GM08714 (cell line): ENCODE data around the gene SMIM29.
"Not testable (repeated sequence)": the region's sequence is repeated elsewhere in the genome, so short reads cannot be mapped to it uniquely, and the experiment has no call there.

Experiments used
- H3K4me3 ChIP-seq: fragments of 200-500 bp; sonication (Bioruptor generic); 2 replicates; pipeline ENCODE4 v1.5.1; 2014; ENCODE audit warnings: mild to moderate bottlenecking, low read length, inconsistent platforms
- ZNF274 ChIP-seq: IDR thresholded peaks from 2 replicates; pipeline ENCODE4 v1.6.1; 2012; ENCODE audit warnings: mild to moderate bottlenecking, low read depth, low read length

Gene SMIM29

GRCh38 chr6:34274129-34274528, 25.3 kb upstream of the SMIM29 start:
- TF ChIP-seq ZNF274: no peak
- H3K4me3 ChIP-seq: no peak overlapping the region

- no peak for TF ChIP-seq ZNF274
- H3K4me3 ChIP-seq: no peak overlapping the region
Observed at GRCh38 chr6:34273242-34273805, 24.5 kb upstream of the SMIM29 start.

- no peak for TF ChIP-seq ZNF274
- no peak overlapping the region for H3K4me3 ChIP-seq
Observed at GRCh38 chr6:34272013-34272926, 23.5 kb upstream of the SMIM29 start.

GRCh38 chr6:34269658-34270341, 21.0 kb upstream of the SMIM29 start:
- H3K4me3 ChIP-seq: not testable (repeated sequence)

GRCh38 chr6:34269132-34269531, 20.3 kb upstream of the SMIM29 start:
- not testable (repeated sequence) for H3K4me3 ChIP-seq

- no peak overlapping the region for H3K4me3 ChIP-seq
Observed at GRCh38 chr6:34267746-34268145, 18.9 kb upstream of the SMIM29 start.

GRCh38 chr6:34263484-34263883, 14.7 kb upstream of the SMIM29 start:
- H3K4me3 ChIP-seq: not testable (repeated sequence)

More at GRCh38 chr6:34267746-34268145, 18.9 kb upstream of the SMIM29 start:
- no peak for TF ChIP-seq ZNF274

- no peak for TF ChIP-seq ZNF274
- H3K4me3 ChIP-seq: no peak overlapping the region
Observed at GRCh38 chr6:34260576-34261267, 11.9 kb upstream of the SMIM29 start.

GRCh38 chr6:34259529-34260069, 10.8 kb upstream of the SMIM29 start:
- H3K4me3 ChIP-seq: no peak overlapping the region
- no peak for TF ChIP-seq ZNF274

GRCh38 chr6:34252395-34252794, 3.6 kb upstream of the SMIM29 start:
- not testable (repeated sequence) for H3K4me3 ChIP-seq

GRCh38 chr6:34249469-34250261, 859 bp upstream of the SMIM29 start:
- peak overlapping the region; percentile 74; the same call in 1 of the 2 replicates for H3K4me3 ChIP-seq
- no peak for TF ChIP-seq ZNF274

- TF ChIP-seq ZNF274: no peak
Observed at GRCh38 chr6:34248198-34248726, 544 bp downstream of the SMIM29 start.

GRCh38 chr6:34247481-34248197, 1.2 kb downstream of the SMIM29 start:
- H3K4me3 ChIP-seq: no peak overlapping the region; the same call in 1 of the 2 replicates
- no peak for TF ChIP-seq ZNF274

More at GRCh38 chr6:34248198-34248726, 544 bp downstream of the SMIM29 start:
- peak overlapping the region; percentile 72 for H3K4me3 ChIP-seq
